ENCODE measurements around the gene UGT1A10.

The UGT1A10 gene

DNA sequence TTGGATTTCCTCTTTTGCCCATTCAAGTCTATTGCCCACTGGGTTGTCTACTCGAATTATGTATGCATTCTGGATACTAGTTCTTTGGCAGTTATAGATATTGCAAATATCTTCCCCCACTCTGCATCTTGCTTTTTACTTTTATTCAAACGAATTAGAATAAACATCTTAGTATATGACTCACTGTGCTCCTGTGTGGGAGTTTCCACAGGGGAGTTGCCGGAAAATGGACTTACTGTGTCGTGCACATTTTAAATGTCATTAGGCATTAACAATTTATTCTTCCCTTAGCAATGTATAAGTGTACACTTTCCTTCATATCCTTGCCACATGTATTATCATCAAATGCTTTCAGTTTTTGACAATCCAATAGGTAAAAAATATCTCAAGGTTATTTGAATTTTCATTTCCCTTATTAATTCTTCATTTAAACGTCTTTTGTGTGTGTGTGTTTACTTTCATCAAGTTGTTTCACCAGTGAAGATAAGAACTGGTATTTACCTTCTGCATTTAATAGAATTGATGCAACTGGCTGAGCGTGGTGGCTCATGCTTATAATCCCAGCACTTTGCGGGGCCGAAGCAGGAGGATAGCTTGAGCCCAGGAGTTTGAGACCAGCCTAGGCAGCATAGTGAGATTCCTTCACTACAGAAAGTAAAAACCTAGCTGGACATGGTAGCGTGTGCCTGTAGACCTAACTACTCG lies 71.8 kb downstream of the UGT1A10 start:
- H3K9me3 ChIP-seq (ENCODE audit: severe bottlenecking): no peaks in the 10 kb centered on the region
- H3K4me3 ChIP-seq (ENCODE audit: low read depth, low read length): no peak overlapping the region
- no peak for DNase-seq
- no peak overlapping the region for H3K27ac ChIP-seq
- no peaks in the 10 kb centered on the region for H3K36me3 ChIP-seq
- TF ChIP-seq, protein P1, sequence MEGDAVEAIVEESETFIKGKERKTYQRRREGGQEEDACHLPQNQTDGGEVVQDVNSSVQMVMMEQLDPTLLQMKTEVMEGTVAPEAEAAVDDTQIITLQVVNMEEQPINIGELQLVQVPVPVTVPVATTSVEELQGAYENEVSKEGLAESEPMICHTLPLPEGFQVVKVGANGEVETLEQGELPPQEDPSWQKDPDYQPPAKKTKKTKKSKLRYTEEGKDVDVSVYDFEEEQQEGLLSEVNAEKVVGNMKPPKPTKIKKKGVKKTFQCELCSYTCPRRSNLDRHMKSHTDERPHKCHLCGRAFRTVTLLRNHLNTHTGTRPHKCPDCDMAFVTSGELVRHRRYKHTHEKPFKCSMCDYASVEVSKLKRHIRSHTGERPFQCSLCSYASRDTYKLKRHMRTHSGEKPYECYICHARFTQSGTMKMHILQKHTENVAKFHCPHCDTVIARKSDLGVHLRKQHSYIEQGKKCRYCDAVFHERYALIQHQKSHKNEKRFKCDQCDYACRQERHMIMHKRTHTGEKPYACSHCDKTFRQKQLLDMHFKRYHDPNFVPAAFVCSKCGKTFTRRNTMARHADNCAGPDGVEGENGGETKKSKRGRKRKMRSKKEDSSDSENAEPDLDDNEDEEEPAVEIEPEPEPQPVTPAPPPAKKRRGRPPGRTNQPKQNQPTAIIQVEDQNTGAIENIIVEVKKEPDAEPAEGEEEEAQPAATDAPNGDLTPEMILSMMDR (IDR thresholded peaks at IDR 0.05; ENCODE audit: low read depth, low read length): no peak
- H3K27me3 ChIP-seq (ENCODE audit: insufficient read depth, low read depth, severe bottlenecking): no peaks in the 10 kb centered on the region

DNA sequence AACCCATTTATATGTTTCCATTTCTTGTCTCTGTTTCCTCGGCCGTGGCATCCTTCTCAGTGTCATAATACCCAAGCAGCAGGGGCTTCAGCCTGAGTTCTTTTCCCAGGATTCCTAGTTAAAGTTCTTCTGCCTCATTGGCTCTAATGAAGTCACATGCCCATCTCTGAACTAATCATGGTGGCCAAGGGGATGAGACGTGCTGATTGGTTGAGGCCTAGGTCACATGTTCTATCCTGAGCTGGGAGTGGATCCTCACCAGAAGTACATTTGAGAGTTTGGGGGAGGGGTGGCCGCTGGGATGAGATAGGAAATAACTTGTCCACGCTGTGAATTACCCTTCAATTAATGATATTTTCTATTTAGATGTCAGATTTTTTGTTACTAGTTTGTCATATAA lies 72.7 kb downstream of the UGT1A10 start:
- no peaks in the 10 kb centered on the region for H3K27me3 ChIP-seq (ENCODE audit: insufficient read depth, low read depth, severe bottlenecking)
- TF ChIP-seq, protein P1 (IDR thresholded peaks at IDR 0.05; ENCODE audit: low read depth, low read length): no peak
- no peak for DNase-seq
- H3K4me3 ChIP-seq (ENCODE audit: low read depth, low read length): no peak overlapping the region
- H3K27ac ChIP-seq: no peak overlapping the region
- no peaks in the 10 kb centered on the region for H3K9me3 ChIP-seq (ENCODE audit: severe bottlenecking)
- no peaks in the 10 kb centered on the region for H3K36me3 ChIP-seq

DNA sequence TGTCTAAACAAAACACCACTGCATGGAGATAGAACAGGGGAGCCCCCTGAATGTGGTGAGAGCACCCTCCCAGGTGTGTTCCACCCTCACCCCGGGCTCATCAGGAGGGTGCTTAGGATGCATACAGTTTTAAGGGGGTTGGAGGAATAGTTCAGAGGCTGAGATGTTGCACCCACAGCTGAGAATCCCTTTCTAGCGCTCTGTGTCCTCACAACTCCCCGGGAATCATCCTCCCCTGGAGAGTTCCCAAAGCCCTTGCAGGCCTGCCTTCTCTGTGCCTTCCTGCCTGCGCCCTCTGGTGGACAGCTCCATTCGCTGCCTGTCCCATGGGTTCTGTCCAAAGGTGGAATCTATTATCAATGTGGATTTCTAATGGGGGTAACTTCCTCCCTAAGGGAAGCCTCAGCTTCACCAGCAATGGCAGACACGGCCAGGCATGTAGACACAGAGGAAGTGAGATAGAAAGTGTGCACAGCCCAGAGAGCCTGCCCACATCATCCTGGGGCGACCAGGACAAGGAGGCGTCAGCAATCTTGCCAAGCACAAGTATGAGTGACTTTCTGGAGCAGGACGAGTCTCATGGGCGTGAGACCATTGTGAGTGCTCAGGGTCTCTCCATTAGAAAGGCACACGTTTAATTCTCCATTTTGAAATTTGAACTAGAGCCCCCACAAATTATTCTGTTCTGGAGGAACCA lies 75.2 kb downstream of the UGT1A10 start:
- H3K27ac ChIP-seq: no peak overlapping the region
- no peaks in the 10 kb centered on the region for H3K27me3 ChIP-seq (ENCODE audit: insufficient read depth, low read depth, severe bottlenecking)
- peak; percentile 90 for DNase-seq
- TF ChIP-seq, protein P1 (IDR thresholded peaks at IDR 0.05; ENCODE audit: low read depth, low read length): peak; percentile 84
- H3K4me3 ChIP-seq (ENCODE audit: low read depth, low read length): no peak overlapping the region
- no peaks in the 10 kb centered on the region for H3K9me3 ChIP-seq (ENCODE audit: severe bottlenecking)
- no peaks in the 10 kb centered on the region for H3K36me3 ChIP-seq

DNA sequence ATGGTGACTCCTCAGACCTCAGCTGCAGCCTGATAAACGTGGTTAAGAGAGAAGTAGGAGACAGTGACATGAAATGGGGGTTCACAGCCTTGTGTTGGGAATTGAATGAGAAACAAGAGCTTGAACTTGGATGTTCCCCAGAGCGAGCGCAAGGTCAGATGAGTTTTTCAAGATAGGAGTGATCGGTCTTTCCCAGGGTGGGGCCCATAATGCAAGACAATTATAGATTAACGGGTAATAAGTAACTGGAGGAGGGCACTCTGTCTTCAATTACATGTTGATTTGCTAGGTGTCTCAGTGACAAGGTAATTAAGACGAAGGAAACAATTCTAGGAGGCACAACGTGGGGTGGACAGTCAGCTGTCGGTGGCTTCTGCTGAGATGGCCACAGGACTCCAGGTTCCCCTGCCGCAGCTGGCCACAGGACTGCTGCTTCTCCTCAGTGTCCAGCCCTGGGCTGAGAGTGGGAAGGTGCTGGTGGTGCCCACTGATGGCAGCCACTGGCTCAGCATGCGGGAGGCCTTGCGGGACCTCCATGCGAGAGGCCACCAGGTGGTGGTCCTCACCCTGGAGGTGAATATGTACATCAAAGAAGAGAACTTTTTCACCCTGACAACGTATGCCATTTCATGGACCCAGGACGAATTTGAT lies 76.5 kb downstream of the UGT1A10 start, which contains the start of gene UGT1A5:
TSS of gene UGT1A5 (plus strand) at position 297 of the 651 bp plus-strand sequence. CDS start at position 382, 85 bp downstream.
- Histone ChIP-seq H3K36me3 (no peaks in the 10 kb centered on the region), H3K27me3 (ENCODE audit: insufficient read depth, low read depth, severe bottlenecking) (no peaks in the 10 kb centered on the region), H3K27ac (no peak within 1 kb of the TSS), H3K9me3 (ENCODE audit: severe bottlenecking) (no peaks in the 10 kb centered on the region), H3K4me3 (ENCODE audit: low read depth, low read length) (no peak within 1 kb of the TSS)
- TF ChIP-seq, protein P1 (IDR thresholded peaks at IDR 0.05; ENCODE audit: low read depth, low read length): no peak
- no peak for DNase-seq

DNA sequence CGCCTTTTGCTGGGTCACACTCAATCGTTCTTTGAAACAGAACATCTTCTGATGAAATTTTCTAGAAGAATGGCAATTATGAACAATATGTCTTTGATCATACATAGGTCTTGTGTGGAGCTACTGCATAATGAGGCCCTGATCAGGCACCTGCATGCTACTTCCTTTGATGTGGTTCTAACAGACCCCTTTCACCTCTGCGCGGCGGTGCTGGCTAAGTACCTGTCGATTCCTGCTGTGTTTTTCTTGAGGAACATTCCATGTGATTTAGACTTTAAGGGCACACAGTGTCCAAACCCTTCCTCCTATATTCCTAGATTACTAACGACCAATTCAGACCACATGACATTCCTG lies 77.0 kb downstream of the UGT1A10 start:
- no peak for DNase-seq
- TF ChIP-seq, protein P1 (IDR thresholded peaks at IDR 0.05; ENCODE audit: low read depth, low read length): no peak
- H3K36me3 ChIP-seq: no peaks in the 10 kb centered on the region
- no peaks in the 10 kb centered on the region for H3K27me3 ChIP-seq (ENCODE audit: insufficient read depth, low read depth, severe bottlenecking)
- no peaks in the 10 kb centered on the region for H3K9me3 ChIP-seq (ENCODE audit: severe bottlenecking)
- no peak overlapping the region for H3K27ac ChIP-seq
- H3K4me3 ChIP-seq (ENCODE audit: low read depth, low read length): no peak overlapping the region

Data from WERI-Rb-1 (cell line).